Measurements from ENCODE around the gene PIGS.

Gene PIGS

DNA sequence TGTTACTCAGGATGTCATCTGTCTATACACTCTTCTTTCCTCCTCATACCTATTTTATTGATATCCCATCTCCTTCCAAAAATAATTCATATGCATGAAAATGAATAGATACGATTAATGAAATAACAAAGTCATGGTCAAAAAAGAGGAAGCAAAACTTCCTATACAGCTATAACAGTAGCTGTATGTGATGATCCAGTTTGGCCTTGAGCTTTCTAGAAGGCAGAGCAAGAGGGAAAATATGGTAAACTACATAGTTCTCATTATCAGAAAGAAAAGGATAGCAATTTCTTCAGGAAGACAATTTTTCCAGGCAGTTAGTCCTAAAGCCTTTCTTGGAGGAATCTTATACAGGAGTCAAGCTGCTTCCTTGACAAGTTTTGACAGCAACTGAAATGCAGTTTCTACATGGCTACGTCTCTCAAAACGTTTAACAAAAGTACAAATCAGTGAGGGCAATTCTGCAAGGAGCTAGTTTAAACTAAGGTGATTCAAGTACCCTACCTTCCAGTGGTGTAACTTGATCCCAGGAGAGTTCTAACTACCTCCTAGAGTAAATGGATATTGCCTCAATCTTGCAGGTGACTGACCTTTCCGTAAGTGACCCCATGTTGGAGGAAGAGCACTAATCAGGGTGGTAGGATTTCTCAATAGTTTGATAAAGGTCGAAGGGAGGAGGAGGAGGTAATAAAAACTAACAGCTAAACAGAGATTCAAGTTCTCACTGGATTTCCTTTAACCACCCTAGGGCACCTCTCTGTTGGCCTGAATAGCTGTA, 26.5 kb upstream of the PIGS start:
- TF ChIP-seq, protein P1, sequence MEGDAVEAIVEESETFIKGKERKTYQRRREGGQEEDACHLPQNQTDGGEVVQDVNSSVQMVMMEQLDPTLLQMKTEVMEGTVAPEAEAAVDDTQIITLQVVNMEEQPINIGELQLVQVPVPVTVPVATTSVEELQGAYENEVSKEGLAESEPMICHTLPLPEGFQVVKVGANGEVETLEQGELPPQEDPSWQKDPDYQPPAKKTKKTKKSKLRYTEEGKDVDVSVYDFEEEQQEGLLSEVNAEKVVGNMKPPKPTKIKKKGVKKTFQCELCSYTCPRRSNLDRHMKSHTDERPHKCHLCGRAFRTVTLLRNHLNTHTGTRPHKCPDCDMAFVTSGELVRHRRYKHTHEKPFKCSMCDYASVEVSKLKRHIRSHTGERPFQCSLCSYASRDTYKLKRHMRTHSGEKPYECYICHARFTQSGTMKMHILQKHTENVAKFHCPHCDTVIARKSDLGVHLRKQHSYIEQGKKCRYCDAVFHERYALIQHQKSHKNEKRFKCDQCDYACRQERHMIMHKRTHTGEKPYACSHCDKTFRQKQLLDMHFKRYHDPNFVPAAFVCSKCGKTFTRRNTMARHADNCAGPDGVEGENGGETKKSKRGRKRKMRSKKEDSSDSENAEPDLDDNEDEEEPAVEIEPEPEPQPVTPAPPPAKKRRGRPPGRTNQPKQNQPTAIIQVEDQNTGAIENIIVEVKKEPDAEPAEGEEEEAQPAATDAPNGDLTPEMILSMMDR (IDR thresholded peaks at IDR 0.05; ENCODE audit: control insufficient read depth, extremely low read depth, insufficient read depth): no peak
- peak overlapping the region; percentile 94 for H3K4me3 ChIP-seq (ENCODE audit: low read depth, low read length)
- DNase-seq (ENCODE audit: low read depth): no peak

GRCh38 chr17:28592260-28592659, 20.9 kb upstream of the PIGS start:
- DNase-seq (ENCODE audit: low read depth): no peak
- H3K4me3 ChIP-seq (ENCODE audit: low read depth, low read length): no peak overlapping the region
- TF ChIP-seq, protein P1 (IDR thresholded peaks at IDR 0.05; ENCODE audit: control insufficient read depth, extremely low read depth, insufficient read depth): no peak

GRCh38 chr17:28585851-28586250, 14.5 kb upstream of the PIGS start:
- H3K4me3 ChIP-seq (ENCODE audit: low read depth, low read length): no peak overlapping the region
- DNase-seq (ENCODE audit: low read depth): no peak
- TF ChIP-seq, protein P1 (IDR thresholded peaks at IDR 0.05; ENCODE audit: control insufficient read depth, extremely low read depth, insufficient read depth): no peak

DNA sequence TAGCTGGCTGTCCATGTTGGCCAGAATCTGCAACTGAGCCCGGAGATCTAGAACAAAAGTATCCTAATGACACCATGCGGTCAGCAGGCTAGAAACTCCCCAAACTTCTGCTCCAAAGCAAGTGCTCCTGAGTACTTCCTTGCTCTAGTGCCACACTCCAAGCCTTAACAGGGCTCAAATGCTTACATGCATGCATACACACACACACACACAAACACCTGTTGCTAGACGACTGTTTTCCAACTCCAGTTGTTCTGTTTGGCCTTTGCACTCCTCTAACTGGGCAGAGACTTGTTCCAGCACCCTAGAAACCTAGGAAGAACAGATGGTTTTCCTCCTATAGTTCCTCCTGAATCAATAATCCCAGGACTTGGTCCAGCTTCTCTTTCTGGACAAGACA, 13.1 kb upstream of the PIGS start:
- DNase-seq (ENCODE audit: low read depth): no peak
- H3K4me3 ChIP-seq (ENCODE audit: low read depth, low read length): no peak overlapping the region
- TF ChIP-seq, protein P1 (IDR thresholded peaks at IDR 0.05; ENCODE audit: control insufficient read depth, extremely low read depth, insufficient read depth): no peak

DNA sequence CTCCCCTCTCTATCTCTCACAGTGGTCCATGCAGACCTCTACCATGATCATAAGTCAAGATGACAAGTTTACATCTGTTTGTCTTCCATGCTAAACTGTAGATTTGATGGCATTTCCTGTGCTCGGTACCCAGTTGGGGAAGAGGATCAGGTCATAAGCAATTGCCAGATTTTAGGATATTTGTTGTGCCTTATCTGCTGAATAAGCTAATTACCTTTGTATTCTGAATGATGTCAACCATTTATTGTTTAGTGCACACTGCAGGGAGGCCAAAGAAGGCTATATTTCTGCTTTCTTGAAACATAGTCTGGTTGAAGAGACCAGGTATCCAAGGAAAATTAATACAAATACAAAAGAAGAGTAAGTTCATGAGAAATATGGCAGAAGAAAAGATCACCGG, 11.2 kb upstream of the PIGS start:
- no peak for DNase-seq (ENCODE audit: low read depth)
- TF ChIP-seq, protein P1 (IDR thresholded peaks at IDR 0.05; ENCODE audit: control insufficient read depth, extremely low read depth, insufficient read depth): no peak

GRCh38 chr17:28580959-28581358, 9.6 kb upstream of the PIGS start:
- TF ChIP-seq, protein P1 (IDR thresholded peaks at IDR 0.05; ENCODE audit: control insufficient read depth, extremely low read depth, insufficient read depth): no peak
- no peak for DNase-seq (ENCODE audit: low read depth)
- H3K4me3 ChIP-seq (ENCODE audit: low read depth, low read length): no peak overlapping the region

More for the DNA sequence above, 11.2 kb upstream of the PIGS start:
- H3K4me3 ChIP-seq (ENCODE audit: low read depth, low read length): no peak overlapping the region

DNA sequence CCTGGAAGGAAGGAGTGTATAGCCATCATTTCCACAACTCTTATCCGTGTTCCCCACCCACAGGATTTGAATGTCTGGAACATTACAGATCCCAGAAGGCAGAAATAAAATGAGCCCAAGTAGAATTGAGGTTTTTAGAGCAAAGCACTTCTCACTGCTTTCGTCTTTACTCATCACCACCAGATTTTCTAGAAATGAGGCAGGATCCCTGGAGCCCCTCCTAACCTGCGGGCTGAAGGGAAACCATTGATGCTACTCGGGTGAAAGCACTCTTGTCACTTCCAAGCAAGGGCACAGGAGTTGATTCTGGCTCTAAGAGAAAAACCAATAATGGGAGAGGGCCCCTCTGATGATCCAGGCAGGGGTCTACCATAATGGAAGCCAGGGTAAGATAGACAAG, 8.2 kb upstream of the PIGS start:
- no peak for DNase-seq (ENCODE audit: low read depth)
- H3K4me3 ChIP-seq (ENCODE audit: low read depth, low read length): no peak overlapping the region

More for the DNA sequence above, 8.2 kb upstream of the PIGS start:
- TF ChIP-seq, protein P1 (IDR thresholded peaks at IDR 0.05; ENCODE audit: control insufficient read depth, extremely low read depth, insufficient read depth): no peak
